Activated T-helper 1 cell treated with anti-CD3 and anti-CD28 coated beads, Interleukin-2, amount 50 U/mL, for 16 hours (primary cell): Measurements from ENCODE around the gene RBM15.

Experiments used
- DNase-seq, 2 donors: peaks; one replicate each; pipeline ENCODE4 v3.0.0-alpha.2; 2020; ENCODE audit warnings: low read depth in 1 of 2, low spot score in 1 of 2

RBM15 gene

GRCh38 chr1:110347182-110347893 lies 8.2 kb downstream of the RBM15 start:
- no peak for DNase-seq

DNA sequence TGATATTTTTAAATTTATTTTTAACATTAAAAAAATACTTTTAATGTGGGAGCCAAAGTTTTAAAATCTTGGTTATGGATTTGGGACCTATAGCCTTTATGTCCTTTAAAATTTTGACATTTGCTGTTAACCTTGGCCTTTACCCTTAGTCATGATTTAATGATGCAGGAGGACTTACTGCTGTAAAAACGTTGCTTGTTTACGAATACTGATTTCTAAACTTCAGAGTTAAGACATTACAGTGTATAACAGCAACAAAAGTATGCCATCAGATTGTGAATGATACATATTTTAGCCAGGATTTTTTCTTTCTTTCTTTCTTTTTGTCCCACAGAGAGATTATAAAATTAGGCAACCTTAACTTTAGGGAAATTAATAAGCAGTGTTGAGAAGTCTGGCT lies 8.9 kb downstream of the RBM15 start:
- no peak for DNase-seq

DNA sequence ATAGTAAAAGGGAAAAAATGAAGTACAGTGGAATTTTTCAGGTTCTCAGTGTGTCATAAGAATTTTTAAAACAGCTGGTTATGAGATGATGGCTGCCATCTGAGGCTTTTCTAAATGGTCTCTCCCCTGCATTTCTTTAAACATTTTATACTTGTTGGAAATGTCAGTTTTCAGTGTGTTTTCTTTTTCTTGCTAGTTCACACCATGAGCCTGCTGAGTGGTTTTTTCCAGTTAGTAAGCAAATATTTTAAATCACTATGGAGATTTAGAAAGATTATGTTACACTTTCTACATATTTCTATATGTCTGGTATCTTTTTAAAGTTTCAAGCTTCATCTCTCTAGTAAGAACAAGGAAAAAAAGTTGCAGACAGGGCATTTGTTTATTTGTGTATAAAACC lies 9.6 kb downstream of the RBM15 start:
- DNase-seq, result no peak

DNA sequence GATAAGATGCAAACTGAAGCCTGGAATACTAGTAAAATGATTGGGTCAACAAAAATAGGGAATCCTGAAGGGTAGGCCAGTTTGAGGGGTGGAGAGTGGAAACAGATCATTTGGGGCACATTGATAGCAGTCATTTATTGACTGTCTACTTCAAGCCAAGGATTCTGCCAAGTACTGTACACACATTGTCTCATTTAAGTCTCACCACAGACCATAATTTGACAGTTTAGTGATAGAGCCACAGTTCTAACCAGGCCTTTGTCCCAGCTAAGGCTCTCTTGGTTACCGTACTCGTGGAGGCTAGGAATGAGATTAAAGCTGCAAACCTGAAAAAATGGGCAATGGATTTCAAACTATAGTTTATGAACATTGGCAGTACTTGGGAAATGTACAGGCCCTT lies 11.2 kb downstream of the RBM15 start:
- no peak for DNase-seq

DNA sequence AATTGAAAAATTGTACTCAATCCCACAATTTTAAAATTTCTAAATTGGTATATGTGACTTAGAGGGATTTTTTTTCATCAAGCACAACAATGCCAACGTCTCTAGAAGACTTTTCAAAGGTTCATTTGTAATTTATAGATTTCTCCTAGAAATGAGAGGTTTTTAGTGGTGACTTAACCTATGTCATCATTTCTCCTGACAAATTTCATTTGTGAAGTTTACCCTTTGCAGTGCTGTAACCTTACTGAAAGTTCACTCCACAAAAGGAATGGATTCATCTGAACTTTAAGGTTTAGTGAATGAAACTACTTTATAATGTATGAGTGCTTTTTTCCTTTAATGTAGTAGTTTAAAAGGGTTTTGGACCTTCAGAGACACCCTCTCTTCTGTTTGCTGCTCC lies 16.1 kb downstream of the RBM15 start:
- DNase-seq, result no peak

DNA sequence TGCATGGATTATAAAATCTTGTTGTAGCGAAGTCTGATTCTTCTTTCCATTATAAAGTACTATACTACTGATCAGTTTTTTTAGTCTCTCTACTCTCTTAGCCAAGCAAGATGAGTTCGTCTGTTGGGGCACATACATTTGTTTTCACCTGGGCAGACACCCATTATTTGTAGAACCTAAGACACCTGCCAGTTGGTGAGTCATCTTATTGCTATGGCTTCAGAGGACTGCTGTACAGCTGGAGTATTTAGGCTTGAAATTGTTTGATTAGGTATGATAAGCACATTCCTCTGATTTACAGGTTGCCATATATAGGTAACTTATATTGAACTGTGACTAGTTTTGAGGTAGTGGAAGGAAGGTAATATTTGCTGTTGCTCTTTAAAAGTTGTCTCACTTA lies 17.2 kb downstream of the RBM15 start:
- no peak for DNase-seq

DNA sequence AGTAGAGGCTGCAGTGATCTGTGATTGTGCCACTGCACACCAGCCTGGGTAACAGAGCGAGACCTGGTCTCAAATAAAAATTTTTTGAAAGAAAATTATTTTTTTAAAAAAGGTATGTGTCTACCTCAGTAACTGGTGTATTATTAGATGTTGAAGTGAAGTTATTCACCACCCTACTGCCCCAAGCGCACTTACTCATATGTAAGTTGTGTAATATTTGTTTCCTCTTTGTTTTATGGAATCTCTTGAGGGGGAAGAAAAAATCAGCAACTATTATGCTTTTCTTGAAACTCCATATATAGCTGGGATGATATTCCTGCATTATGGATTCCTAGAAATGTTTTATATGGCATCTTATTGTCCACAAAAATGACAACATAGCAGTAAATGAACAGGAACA lies 21.3 kb downstream of the RBM15 start:
- DNase-seq, result no peak

DNA sequence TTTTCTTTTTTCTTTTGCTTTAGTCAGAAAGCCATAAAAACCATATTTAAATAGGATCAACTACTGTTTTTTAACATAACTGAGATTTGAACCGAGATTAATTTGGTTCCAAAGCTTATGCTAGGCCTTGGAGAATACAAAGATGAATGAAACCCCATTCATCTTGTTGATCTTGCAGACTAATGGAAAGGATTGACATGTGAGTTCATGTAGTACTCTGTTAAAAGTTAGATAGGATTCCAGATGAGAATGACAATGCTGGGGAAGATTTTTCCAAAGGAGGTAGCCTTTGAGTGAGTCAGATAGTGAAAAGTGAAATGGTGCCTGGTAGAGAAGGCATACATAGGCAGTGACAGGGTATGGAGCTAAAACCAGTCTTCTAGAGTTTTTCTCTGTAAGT lies 22.7 kb downstream of the RBM15 start:
- no peak for DNase-seq

DNA sequence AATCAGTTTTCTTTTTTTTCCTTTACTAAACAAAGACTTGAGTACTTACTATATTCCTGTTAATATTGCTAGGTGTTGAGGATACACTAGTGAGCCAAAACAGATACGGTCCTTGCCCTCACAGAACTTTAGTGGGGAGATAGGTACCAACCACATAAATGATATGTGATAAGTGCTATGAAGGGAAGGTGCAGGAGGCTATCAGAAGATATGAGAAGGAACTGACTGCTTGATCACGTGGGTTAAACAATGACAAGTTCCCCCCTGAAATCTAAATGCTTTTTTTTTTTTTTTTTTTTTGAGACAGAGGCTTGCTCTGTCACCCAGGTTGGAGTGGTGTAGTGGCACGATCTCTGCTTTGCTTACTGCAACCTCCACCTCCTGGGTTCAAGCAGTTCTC lies 25.0 kb downstream of the RBM15 start:
- DNase-seq, result no peak

DNA sequence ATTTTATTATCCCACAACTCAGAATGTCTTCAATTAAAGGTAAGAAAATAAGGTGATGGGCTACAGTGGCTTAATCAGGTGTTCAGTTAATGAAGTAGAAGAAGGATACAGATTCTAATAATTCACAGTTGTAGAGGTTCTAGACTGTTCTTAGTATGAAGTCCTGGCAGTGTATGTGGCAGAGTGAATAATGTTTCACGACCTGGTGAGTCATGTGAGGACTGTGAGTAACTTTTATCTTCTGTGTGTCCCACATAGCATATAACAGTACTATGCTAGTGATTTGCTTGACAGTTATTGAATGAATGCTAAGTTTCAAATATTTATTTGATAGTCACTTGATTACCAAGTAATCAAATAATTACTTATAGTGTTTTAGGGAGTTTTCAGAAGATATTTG lies 31.6 kb downstream of the RBM15 start:
- no peak for DNase-seq

DNA sequence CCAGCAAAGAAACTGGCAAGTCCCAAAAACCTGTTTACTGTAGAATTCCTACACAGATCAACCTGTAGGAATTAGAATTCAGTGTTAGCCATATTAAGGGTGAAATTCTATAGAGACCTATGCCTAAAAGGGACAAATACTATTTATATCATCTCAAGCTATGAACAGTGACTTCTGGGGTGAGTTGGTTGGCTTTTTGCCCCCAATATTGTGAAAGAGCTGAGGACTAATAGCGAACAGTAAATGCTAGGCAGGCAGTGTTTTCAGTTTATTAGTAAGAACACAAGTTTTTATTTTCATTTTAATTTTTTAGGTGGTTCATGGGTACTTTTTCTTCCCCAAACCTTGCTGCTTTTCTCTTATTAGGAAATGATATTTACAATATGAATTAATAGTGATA lies 36.3 kb downstream of the RBM15 start:
- no peak for DNase-seq

GRCh38 chr1:110380672-110381283 lies 41.6 kb downstream of the RBM15 start:
- no peak for DNase-seq

DNA sequence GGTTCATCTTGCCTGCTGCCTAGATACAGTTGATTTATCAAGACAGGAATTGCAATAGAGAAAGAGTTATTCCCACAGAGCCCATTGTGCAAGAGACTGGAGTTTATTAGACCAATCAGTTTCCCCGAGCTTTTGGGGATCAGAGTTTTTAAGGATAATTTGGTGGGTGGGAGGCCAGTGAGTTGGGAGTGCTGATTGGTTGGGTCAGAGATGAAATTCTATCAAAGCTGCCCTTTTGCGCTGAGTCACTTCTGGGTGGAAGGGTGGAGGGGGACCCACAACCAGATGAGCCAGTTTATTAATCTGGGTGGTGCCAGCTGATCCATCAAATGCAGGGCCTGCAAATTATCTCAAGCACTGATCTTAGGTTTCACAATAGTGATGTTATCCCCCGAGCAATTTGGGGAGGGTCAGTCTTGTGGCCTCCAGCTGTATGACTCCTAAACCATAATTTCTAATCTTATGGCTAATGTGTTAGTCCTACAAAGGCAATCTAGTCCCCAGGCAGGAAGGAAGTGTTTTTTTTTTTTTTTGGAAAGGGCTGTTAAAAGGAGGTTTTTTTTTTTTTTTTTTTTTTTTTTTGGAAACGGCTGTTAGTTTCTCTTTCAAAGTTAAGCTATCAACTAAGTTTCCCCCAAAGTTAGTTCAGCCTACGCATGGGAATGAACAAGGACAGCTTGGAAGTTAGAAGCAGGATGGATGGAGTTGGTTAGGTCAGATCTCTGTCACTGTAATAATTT lies 44.2 kb downstream of the RBM15 start:
- DNase-seq, result no peak

GRCh38 chr1:110384581-110385321 lies 45.6 kb downstream of the RBM15 start:
- DNase-seq, result no peak

GRCh38 chr1:110385369-110385768 lies 46.2 kb downstream of the RBM15 start:
- no peak for DNase-seq

DNA sequence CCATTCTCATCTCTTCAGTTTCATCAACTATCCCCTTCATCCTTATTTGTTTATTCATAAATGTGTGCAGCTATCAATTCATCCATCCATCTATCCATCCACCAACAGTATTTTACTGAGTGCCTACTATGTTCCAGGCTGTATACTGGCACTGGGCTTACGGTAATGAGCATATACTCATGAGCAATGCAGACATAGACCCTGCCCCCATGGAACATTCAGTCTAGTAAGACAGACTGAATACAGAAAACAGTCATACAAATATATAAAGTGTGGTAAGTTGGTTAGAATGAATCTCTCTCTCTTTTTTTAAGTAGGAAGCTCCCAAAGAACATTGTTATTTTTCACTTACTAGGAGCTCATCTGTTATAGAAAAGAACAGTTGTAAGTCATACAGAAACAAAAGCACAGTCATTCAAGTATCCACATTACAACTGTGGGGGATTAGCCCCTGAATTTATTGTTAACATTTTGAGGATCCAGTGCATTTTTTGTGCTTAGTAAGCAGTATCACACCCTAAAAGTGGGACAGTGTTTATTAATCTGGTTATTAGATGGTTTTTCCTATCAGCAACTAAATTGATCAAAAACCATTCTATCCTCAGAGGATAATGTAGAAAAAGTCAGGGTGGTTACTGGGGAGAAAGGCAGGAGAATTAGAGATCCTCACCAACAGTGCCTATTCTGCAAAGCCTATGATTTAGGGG lies 48.0 kb downstream of the RBM15 start:
- no peak for DNase-seq

DNA sequence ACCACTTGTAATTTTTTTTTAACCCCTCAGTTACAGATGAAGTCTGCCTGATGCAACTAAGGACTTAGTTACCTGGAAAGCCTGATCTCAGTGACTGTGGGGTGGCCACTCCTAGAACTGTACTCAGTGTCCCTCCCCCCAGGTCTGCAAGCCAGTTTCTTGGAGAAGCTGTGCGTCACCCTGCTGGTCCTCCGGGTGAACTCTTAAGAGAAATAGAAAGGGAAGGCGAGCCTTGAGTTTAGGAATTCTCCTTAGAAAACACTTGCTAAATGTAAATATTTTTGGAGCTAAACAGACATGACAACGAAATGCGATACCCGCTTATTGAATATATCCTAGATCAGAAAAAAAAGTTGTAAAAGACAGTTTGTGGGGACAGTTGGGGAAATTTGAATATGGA lies 50.9 kb downstream of the RBM15 start:
- DNase-seq, result no peak

GRCh38 chr1:110390692-110391245 lies 51.6 kb downstream of the RBM15 start, which contains the start of gene SLC16A4:
TSS of gene SLC16A4 (minus strand) at chr1:110391026. CDS start at chr1:110389323, 1,703 bp downstream.
- no peak for DNase-seq

- DNase-seq, result no peak
Measured at GRCh38 chr1:110393286-110393685, 54.1 kb downstream of the RBM15 start.

DNA sequence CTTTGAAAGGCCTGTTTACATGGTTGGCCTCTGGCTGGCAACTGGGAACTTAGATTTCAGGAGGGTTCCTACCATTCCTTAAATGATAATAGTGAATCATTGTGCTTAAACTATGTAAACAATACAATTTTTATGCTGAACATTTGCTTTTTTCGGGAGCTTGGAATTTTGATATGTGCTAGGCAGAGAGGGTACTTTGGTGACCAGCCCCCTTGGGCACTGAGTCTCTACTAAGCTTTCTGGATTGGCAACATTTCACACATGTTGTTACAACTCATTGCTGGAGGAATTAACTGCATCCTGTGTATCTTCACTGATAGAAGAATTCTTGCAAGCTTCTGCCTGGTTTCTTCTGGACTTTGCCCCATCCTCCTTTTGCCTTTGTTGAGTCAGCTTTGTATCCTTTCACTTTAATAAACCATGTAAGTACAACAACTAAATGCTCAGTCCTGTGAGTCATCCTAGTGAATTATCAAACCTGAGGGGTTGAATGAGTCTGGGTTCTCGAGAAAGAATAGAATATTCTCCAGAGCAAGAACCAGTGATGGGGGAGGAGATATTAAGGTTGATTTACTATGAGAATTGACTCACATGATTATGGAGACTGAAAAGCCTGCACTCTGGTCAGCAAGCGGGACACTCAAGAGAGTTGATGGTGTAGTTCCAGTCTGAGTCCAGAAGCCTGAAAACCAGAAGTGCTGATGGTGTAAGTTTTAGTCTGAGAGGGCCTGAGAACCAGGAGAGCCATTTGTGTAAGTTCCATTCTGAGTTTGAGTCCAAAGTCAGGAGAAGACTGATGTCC lies 54.7 kb downstream of the RBM15 start:
- no peak for DNase-seq
